CD8-positive, alpha-beta memory T cell (primary cell): ENCODE measurements around the gene RBPJ. TPM values are rescaled to one million over a fixed set of nuclear protein-coding genes. Genes with fewer than 3 reads are reported as not detected.

ENCODE experiments used
- CTCF ChIA-PET: fragments of 350-600 bp; sonication (Branson Sonifier 250); formaldehyde crosslinking; loops from one replicate; lab custom pipeline; 2021; ENCODE audit warnings: antibody characterized with exemption; lab: Charles Lee
- POLR2A ChIA-PET: fragments of 350-600 bp; sonication (Branson Sonifier 250); formaldehyde crosslinking; loops from one replicate; lab custom pipeline; 2021; ENCODE audit warnings: antibody characterized with exemption; lab: Charles Lee
- DNase-seq, 5 donors: peaks; one replicate each; pipeline versions ENCODE4 v3.0.0 to v3.0.0-alpha.2; 2020 to 2022; ENCODE audit warnings: mixed read lengths in 1 of 5
- H3K27ac ChIP-seq: one replicate; pipeline ENCODE4 v1.7.0; 2013; ENCODE audit warnings: low read depth, mild to moderate bottlenecking, low read length, moderate library complexity
- H3K27me3 ChIP-seq: 2 replicates; pipeline ENCODE4 v1.7.0; 2013; ENCODE audit warnings: low read length, mild to moderate bottlenecking; ENCODE audit not compliant: insufficient read depth, poor library complexity, severe bottlenecking
- H3K36me3 ChIP-seq: 2 replicates; pipeline ENCODE4 v1.7.0; 2013; ENCODE audit warnings: mild to moderate bottlenecking, low read length, moderate library complexity; ENCODE audit not compliant: insufficient read depth
- H3K4me1 ChIP-seq: 2 replicates; pipeline ENCODE4 v1.7.0; 2013; ENCODE audit warnings: mild to moderate bottlenecking, low read length, moderate library complexity; ENCODE audit not compliant: insufficient read depth
- H3K4me3 ChIP-seq: 2 replicates; pipeline ENCODE4 v1.7.0; 2013; ENCODE audit warnings: mild to moderate bottlenecking, low read length
- H3K9me3 ChIP-seq: 2 replicates; pipeline ENCODE4 v1.7.0; 2013; ENCODE audit warnings: mild to moderate bottlenecking, low read length
- H3K27ac Mint-ChIP-seq, 8 donors: one replicate each; pipeline ENCODE4 v1.8.0; 2020 to 2021; ENCODE audit warnings: mixed read lengths in 8 of 8, mild to moderate bottlenecking in 6 of 8, inconsistent platforms in 3 of 8, moderate library complexity in 3 of 8
- H3K27me3 Mint-ChIP-seq, 2 donors: one replicate each; pipeline ENCODE4 v1.8.0; 2020 to 2021; ENCODE audit warnings: mixed read lengths in 2 of 2, mild to moderate bottlenecking in 1 of 2, moderate library complexity in 1 of 2
- H3K36me3 Mint-ChIP-seq, 3 donors: one replicate each; pipeline ENCODE4 v1.8.0; 2020 to 2021; ENCODE audit warnings: mixed read lengths in 3 of 3, inconsistent platforms in 1 of 3, mild to moderate bottlenecking in 1 of 3
- H3K4me1 Mint-ChIP-seq, 3 donors: one replicate each; pipeline ENCODE4 v1.8.0; 2020 to 2021; ENCODE audit warnings: mixed read lengths in 3 of 3, inconsistent platforms in 1 of 3, mild to moderate bottlenecking in 1 of 3
- H3K4me3 Mint-ChIP-seq, 7 donors: one replicate each; pipeline ENCODE4 v1.8.0; 2020 to 2021; ENCODE audit warnings: mixed read lengths in 7 of 7, mild to moderate bottlenecking in 6 of 7, moderate library complexity in 4 of 7, inconsistent platforms in 2 of 7
- H3K9me3 Mint-ChIP-seq, 5 donors: one replicate each; pipeline ENCODE4 v1.8.0; 2020 to 2022; ENCODE audit warnings: mixed read lengths in 5 of 5, mild to moderate bottlenecking in 3 of 5, moderate library complexity in 2 of 5, inconsistent platforms in 1 of 5
- polyA plus RNA-seq: library from polyadenylated mRNA; unstranded; fragments of 300-500 nt; fragmentation: Illumina TruSeq; gene quantifications from one replicate; pipeline ENCODE4 v1.2.3, GENCODE V29; 2021
- total RNA-seq, 2 experiments: library from RNA; stranded (reverse); gene quantifications; one replicate each; pipeline ENCODE4 v1.2.3, GENCODE V29; 2021

The RBPJ gene
- 100 to 1,000 TPM; 199 to 201 TPM for total RNA-seq
- polyA plus RNA-seq: 94.0 TPM

- peak within 1 kb of the TSS; percentile 98 for H3K4me3 ChIP-seq
- H3K27ac Mint-ChIP-seq: peak within 1 kb of the TSS; percentile 98 to 100 (median 99)
- H3K27me3 Mint-ChIP-seq: peaks cover 0 to 4% of the 10 kb centered on the region in 2 donors
- peaks cover 0 to 6% (median 2%) of the 10 kb centered on the region in 5 donors for H3K9me3 Mint-ChIP-seq
- H3K36me3 Mint-ChIP-seq: peaks cover 0 to 17% (median 0%) of the 10 kb centered on the region in 3 donors
- no peaks in the 10 kb centered on the region for H3K9me3 ChIP-seq
- POLR2A ChIA-PET: interaction anchor here (0.5 to 2.3 kb wide), 8 partner anchors 9 to 408 kb away, joined by 3 to 10 read pairs (median 4); partner anchors contain the start of gene TBC1D19
- H3K4me1 Mint-ChIP-seq: peaks cover 40 to 50% (median 45%) of the 10 kb centered on the region in 3 donors
- H3K4me1 ChIP-seq: peaks cover 17% of the 10 kb centered on the region
- CTCF ChIA-PET: interaction anchor here (1.0 to 2.4 kb wide), 3 partner anchors 10 to 465 kb away, joined by 4 to 15 read pairs (median 9); no protein-coding TSS in a partner anchor
- H3K36me3 ChIP-seq: no peaks in the 10 kb centered on the region
- H3K4me3 Mint-ChIP-seq: peak within 1 kb of the TSS; percentile 92 to 100 (median 98)
- H3K27ac ChIP-seq: peak within 1 kb of the TSS; percentile 89
- H3K27me3 ChIP-seq: no peaks in the 10 kb centered on the region
- peak; percentile 83 to 93 (median 84) for DNase-seq
These were observed at the start of gene RBPJ for GRCh38 chr4:26320538-26321372. RBPJ (plus strand) TSS chr4:26321014; CDS start chr4:26321029, 15 bp downstream.

- H3K4me3 Mint-ChIP-seq: no peak overlapping the region
- H3K27ac Mint-ChIP-seq: no peak overlapping the region
- H3K27me3 ChIP-seq: no peaks in the 10 kb centered on the region
- H3K4me1 ChIP-seq: no peaks in the 10 kb centered on the region
- peaks cover 0 to 7% of the 10 kb centered on the region in 2 donors for H3K27me3 Mint-ChIP-seq
- no peaks in the 10 kb centered on the region for H3K9me3 ChIP-seq
- no peaks in the 10 kb centered on the region for H3K9me3 Mint-ChIP-seq
- ChIA-PET POLR2A (no interaction called here), CTCF (no interaction called here)
- H3K27ac ChIP-seq: no peak overlapping the region
- no peak overlapping the region for H3K4me3 ChIP-seq
- H3K4me1 Mint-ChIP-seq: no peaks in the 10 kb centered on the region
- peaks cover 0 to 3% (median 0%) of the 10 kb centered on the region in 3 donors for H3K36me3 Mint-ChIP-seq
- H3K36me3 ChIP-seq: no peaks in the 10 kb centered on the region
- DNase-seq: no peak
These were observed 49.1 kb upstream of the RBPJ start for GRCh38 chr4:26271703-26272102.

- Mint-ChIP-seq H3K4me3 (no peak overlapping the region), H3K27me3 (peaks cover 0 to 7% of the 10 kb centered on the region in 2 donors), H3K36me3 (peaks cover 0 to 3% (median 0%) of the 10 kb centered on the region in 3 donors), H3K4me1 (no peaks in the 10 kb centered on the region), H3K9me3 (no peaks in the 10 kb centered on the region), H3K27ac (no peak overlapping the region)
- H3K4me3 ChIP-seq: no peak overlapping the region
- no peaks in the 10 kb centered on the region for H3K36me3 ChIP-seq
- ChIA-PET POLR2A (no interaction called here), CTCF (no interaction called here)
- no peaks in the 10 kb centered on the region for H3K9me3 ChIP-seq
- H3K4me1 ChIP-seq: no peaks in the 10 kb centered on the region
- H3K27me3 ChIP-seq: no peaks in the 10 kb centered on the region
- DNase-seq: no peak
- no peak overlapping the region for H3K27ac ChIP-seq
These were observed 47.9 kb upstream of the RBPJ start for GRCh38 chr4:26272654-26273615.

- Histone ChIP-seq H3K27me3 (no peaks in the 10 kb centered on the region), H3K27ac (no peak overlapping the region), H3K36me3 (no peaks in the 10 kb centered on the region), H3K9me3 (no peaks in the 10 kb centered on the region), H3K4me1 (no peaks in the 10 kb centered on the region), H3K4me3 (no peak overlapping the region)
- H3K4me1 Mint-ChIP-seq: no peaks in the 10 kb centered on the region
- H3K36me3 Mint-ChIP-seq: peaks cover 0 to 3% (median 0%) of the 10 kb centered on the region in 3 donors
- H3K27me3 Mint-ChIP-seq: peaks cover 0 to 7% of the 10 kb centered on the region in 2 donors
- CTCF ChIA-PET: no interaction called here
- POLR2A ChIA-PET: no interaction called here
- no peaks in the 10 kb centered on the region for H3K9me3 Mint-ChIP-seq
- no peak for DNase-seq
- no peak overlapping the region for H3K4me3 Mint-ChIP-seq
- H3K27ac Mint-ChIP-seq: no peak overlapping the region
These were observed 47.2 kb upstream of the RBPJ start for GRCh38 chr4:26273616-26273980.

GRCh38 chr4:26275281-26275680, 45.5 kb upstream of the RBPJ start:
- Histone ChIP-seq H3K4me1 (no peaks in the 10 kb centered on the region), H3K4me3 (no peak overlapping the region), H3K27me3 (no peaks in the 10 kb centered on the region), H3K36me3 (no peaks in the 10 kb centered on the region), H3K9me3 (no peaks in the 10 kb centered on the region), H3K27ac (no peak overlapping the region)
- DNase-seq: no peak
- ChIA-PET CTCF (no interaction called here), POLR2A (no interaction called here)
- Mint-ChIP-seq H3K9me3 (no peaks in the 10 kb centered on the region), H3K36me3 (peaks cover 0 to 3% (median 0%) of the 10 kb centered on the region in 3 donors), H3K4me3 (no peak overlapping the region), H3K27ac (no peak overlapping the region), H3K4me1 (no peaks in the 10 kb centered on the region), H3K27me3 (peaks cover 0 to 7% of the 10 kb centered on the region in 2 donors)

GRCh38 chr4:26279446-26279845, 41.4 kb upstream of the RBPJ start:
- no peak overlapping the region for H3K27ac Mint-ChIP-seq
- no peak overlapping the region for H3K4me3 Mint-ChIP-seq
- no peak overlapping the region for H3K27ac ChIP-seq
- no peak for DNase-seq
- H3K4me1 Mint-ChIP-seq: no peaks in the 10 kb centered on the region
- no peaks in the 10 kb centered on the region for H3K27me3 ChIP-seq
- H3K36me3 Mint-ChIP-seq: peaks cover 0 to 3% (median 0%) of the 10 kb centered on the region in 3 donors
- no peaks in the 10 kb centered on the region for H3K9me3 Mint-ChIP-seq
- no peak overlapping the region for H3K4me3 ChIP-seq
- no peaks in the 10 kb centered on the region for H3K36me3 ChIP-seq
- H3K27me3 Mint-ChIP-seq: no peaks in the 10 kb centered on the region
- no peaks in the 10 kb centered on the region for H3K4me1 ChIP-seq
- ChIA-PET CTCF (no interaction called here), POLR2A (interaction anchor here (0.7 kb wide), 1 partner anchor 191 kb away, joined by 10 read pairs; no protein-coding TSS in a partner anchor)
- no peaks in the 10 kb centered on the region for H3K9me3 ChIP-seq

- Mint-ChIP-seq H3K27me3 (no peaks in the 10 kb centered on the region), H3K36me3 (no peaks in the 10 kb centered on the region), H3K9me3 (no peaks in the 10 kb centered on the region), H3K4me3 (no peak overlapping the region), H3K27ac (no peak overlapping the region), H3K4me1 (peaks cover 0 to 5% (median 4%) of the 10 kb centered on the region in 3 donors)
- CTCF ChIA-PET: interaction anchor here (0.7 kb wide), 1 partner anchor 128 kb away, joined by 3 read pairs; no protein-coding TSS in a partner anchor
- no peaks in the 10 kb centered on the region for H3K36me3 ChIP-seq
- H3K27me3 ChIP-seq: no peaks in the 10 kb centered on the region
- no peaks in the 10 kb centered on the region for H3K4me1 ChIP-seq
- POLR2A ChIA-PET: no interaction called here
- H3K9me3 ChIP-seq: no peaks in the 10 kb centered on the region
- no peak for DNase-seq
- H3K4me3 ChIP-seq: no peak overlapping the region
- no peak overlapping the region for H3K27ac ChIP-seq
These were observed 38.9 kb upstream of the RBPJ start for GRCh38 chr4:26281881-26282280.
